Measurements from ENCODE around the gene THADA.

- no peak for TF ChIP-seq CTCF (IDR thresholded peaks at IDR 0.05; ENCODE audit: low read length)
- TF ChIP-seq EZH2 (IDR thresholded peaks at IDR 0.05; ENCODE audit: borderline replicate concordance, low read length), result no peak
Observed at GRCh38 chr2:43438858-43439655, 156.8 kb downstream of the THADA start.
